GM23338 (cell line): ENCODE measurements around the gene TTBK2. TPM values are rescaled to one million over a fixed set of nuclear protein-coding genes. Genes with fewer than 3 reads are reported as not detected.

Experiments used
- ATAC-seq: fragments of 200-7000 bp; cut with Tn5 transposase; 3 replicates; pipeline ENCODE4 v1.9.1; 2020
- DNase-seq: peaks from one replicate; pipeline ENCODE4 v3.0.0-alpha.2; 2015; ENCODE audit warnings: low spot score
- H2AFZ ChIP-seq: fragments of 200-600 bp; sonication (generic); 2 replicates; pipeline ENCODE4 v1.8.0; 2016; ENCODE audit warnings: antibody characterized with exemption, mild to moderate bottlenecking, moderate library complexity
- H3F3A ChIP-seq: fragments of 200-600 bp; sonication (generic); replicated peaks from 2 replicates; pipeline ENCODE4 v1.8.0; 2017; ENCODE audit warnings: antibody characterized with exemption, mixed run types, low read depth
- H3K27ac ChIP-seq: fragments of 200-600 bp; sonication (generic); 2 replicates; pipeline ENCODE4 v1.6.1; 2016; ENCODE audit warnings: low read depth
- H3K27me3 ChIP-seq: fragments of 200-600 bp; sonication (generic); 2 replicates; pipeline ENCODE4 v1.8.0; 2016; ENCODE audit warnings: mild to moderate bottlenecking, mixed run types, moderate library complexity; ENCODE audit not compliant: insufficient read depth
- H3K36me3 ChIP-seq: fragments of 200-600 bp; sonication (generic); 2 replicates; pipeline ENCODE4 v1.8.0; 2016; ENCODE audit warnings: mild to moderate bottlenecking; ENCODE audit not compliant: insufficient read depth
- H3K4me1 ChIP-seq: fragments of 200-600 bp; sonication (generic); 2 replicates; pipeline ENCODE4 v1.8.0; 2016; ENCODE audit warnings: mild to moderate bottlenecking, moderate library complexity; ENCODE audit not compliant: insufficient read depth
- H3K4me2 ChIP-seq: fragments of 200-600 bp; sonication (generic); 2 replicates; pipeline ENCODE4 v1.7.1; 2017; ENCODE audit warnings: mixed run types
- H3K4me3 ChIP-seq: fragments of 200-600 bp; sonication (generic); 2 replicates; pipeline ENCODE4 v1.6.1; 2016; ENCODE audit warnings: mixed run types
- H3K79me2 ChIP-seq: fragments of 200-600 bp; sonication (generic); replicated peaks from 2 replicates; pipeline ENCODE4 v1.8.0; 2017; ENCODE audit warnings: mild to moderate bottlenecking; ENCODE audit not compliant: insufficient read depth
- H3K9me2 ChIP-seq: fragments of 200-600 bp; sonication (generic); 2 replicates; pipeline ENCODE4 v1.8.0; 2017; ENCODE audit not compliant: insufficient read depth
- H4K20me1 ChIP-seq: fragments of 200-600 bp; sonication (generic); replicated peaks from 2 replicates; pipeline ENCODE4 v1.8.0; 2017; ENCODE audit warnings: mild to moderate bottlenecking; ENCODE audit not compliant: insufficient read depth
- H3K27ac Mint-ChIP-seq: 2 replicates; pipeline ENCODE4 v1.8.0; 2020; ENCODE audit warnings: inconsistent platforms, mild to moderate bottlenecking, moderate library complexity, mixed read lengths
- H3K27me3 Mint-ChIP-seq: 3 replicates; pipeline ENCODE4 v1.8.0; 2022; ENCODE audit warnings: low read depth, mild to moderate bottlenecking, moderate library complexity, mixed read lengths, inconsistent platforms; ENCODE audit not compliant: insufficient read depth, poor library complexity
- H3K36me3 Mint-ChIP-seq: 3 replicates; pipeline ENCODE4 v1.8.0; 2021; ENCODE audit warnings: low read depth, mild to moderate bottlenecking, inconsistent platforms, moderate library complexity, mixed read lengths
- H3K4me1 Mint-ChIP-seq: 3 replicates; pipeline ENCODE4 v1.8.0; 2020; ENCODE audit warnings: mild to moderate bottlenecking, inconsistent platforms, mixed read lengths
- H3K4me3 Mint-ChIP-seq: 3 replicates; pipeline ENCODE4 v1.8.0; 2021; ENCODE audit warnings: moderate library complexity, mild to moderate bottlenecking, inconsistent platforms, mixed read lengths
- H3K9me3 Mint-ChIP-seq: 3 replicates; pipeline ENCODE4 v1.8.0; 2020; ENCODE audit warnings: moderate library complexity, mild to moderate bottlenecking, inconsistent platforms, mixed read lengths
- ETS1 ChIP-seq: IDR thresholded peaks from 2 replicates; pipeline ENCODE4 v1.6.1; 2016; ENCODE audit warnings: antibody characterized with exemption
- EZH2 ChIP-seq: fragments of 200-600 bp; sonication (generic); IDR thresholded peaks from one replicate; pipeline ENCODE4 v1.8.0; 2017; ENCODE audit warnings: antibody characterized with exemption, mild to moderate bottlenecking, low read depth; ENCODE audit not compliant: unreplicated experiment
- EZH2phosphoT487 ChIP-seq: fragments of 200-600 bp; sonication (generic); IDR thresholded peaks from one replicate; pipeline ENCODE4 v1.8.1; 2018; ENCODE audit warnings: antibody characterized with exemption; ENCODE audit not compliant: unreplicated experiment
- JUNB ChIP-seq: IDR thresholded peaks from one replicate; pipeline ENCODE4 v1.6.1; 2016; ENCODE audit warnings: antibody characterized with exemption; ENCODE audit not compliant: unreplicated experiment
- NANOG ChIP-seq: IDR thresholded peaks from 2 replicates; pipeline ENCODE4 v1.6.1; 2016; ENCODE audit warnings: antibody characterized with exemption, borderline replicate concordance
- POLR2AphosphoS5 ChIP-seq: IDR thresholded peaks from 2 replicates; pipeline ENCODE4 v1.6.1; 2016; ENCODE audit warnings: antibody characterized with exemption, low read depth
- STAT1 ChIP-seq: IDR thresholded peaks from one replicate; pipeline ENCODE4 v1.6.1; 2016; ENCODE audit warnings: antibody characterized with exemption; ENCODE audit not compliant: unreplicated experiment
- ZNF114 ChIP-seq: fragments of 250-450 bp; sonication (Bioruptor Pico); IDR thresholded peaks from 2 replicates; pipeline ENCODE4 v1.5.0; 2020; ENCODE audit warnings: mild to moderate bottlenecking, moderate library complexity
- ZNF331 ChIP-seq: fragments of 250-450 bp; sonication (Bioruptor Pico); IDR thresholded peaks from 2 replicates; pipeline ENCODE4 v1.5.0; 2020; ENCODE audit warnings: low read depth, mild to moderate bottlenecking, moderate library complexity
- ZNF462 ChIP-seq: fragments of 250-450 bp; sonication (Bioruptor Pico); IDR thresholded peaks from 2 replicates; pipeline ENCODE4 v1.5.0; 2020; ENCODE audit warnings: mild to moderate bottlenecking, moderate library complexity
- polyA plus RNA-seq: library from polyadenylated mRNA; unstranded; fragments of >200 nt; fragmentation: Nextera tagmentation; extraction: Ambion mirVana; gene quantifications from 2 replicates; pipeline ENCODE4 v1.2.1, GENCODE V29; 2016
- total RNA-seq: library from RNA; depleted of rRNA; stranded (reverse); fragments of >200 nt; shearing (Covaris generic); gene quantifications from 2 replicates; pipeline ENCODE4 v1.2.3, GENCODE V29; 2014
- TF ChIP-seq, protein P1 (sequence below), 2 experiments: fragments of 200-600 bp in 1 of 2; sonication (generic) in 1 of 2; conservative IDR thresholded peaks; 2 replicates each; pipeline versions ENCODE4 v1.5.1 to v1.6.1; 2016 to 2017; ENCODE audit warnings: antibody characterized with exemption in 2 of 2, low read depth in 2 of 2, mild to moderate bottlenecking in 2 of 2, moderate library complexity in 1 of 2

TTBK2 gene
- total and polyA plus RNA-seq, 2 experiments from 2014 or later, result 5.8 to 15.9 TPM

GRCh38 chr15:42716626-42717025, 204.0 kb downstream of the TTBK2 start (continued):
- no peak for TF ChIP-seq EZH2phosphoT487
- no peak for TF ChIP-seq ZNF114 (CRISPR knock-in tag)
- TF ChIP-seq, protein P1, sequence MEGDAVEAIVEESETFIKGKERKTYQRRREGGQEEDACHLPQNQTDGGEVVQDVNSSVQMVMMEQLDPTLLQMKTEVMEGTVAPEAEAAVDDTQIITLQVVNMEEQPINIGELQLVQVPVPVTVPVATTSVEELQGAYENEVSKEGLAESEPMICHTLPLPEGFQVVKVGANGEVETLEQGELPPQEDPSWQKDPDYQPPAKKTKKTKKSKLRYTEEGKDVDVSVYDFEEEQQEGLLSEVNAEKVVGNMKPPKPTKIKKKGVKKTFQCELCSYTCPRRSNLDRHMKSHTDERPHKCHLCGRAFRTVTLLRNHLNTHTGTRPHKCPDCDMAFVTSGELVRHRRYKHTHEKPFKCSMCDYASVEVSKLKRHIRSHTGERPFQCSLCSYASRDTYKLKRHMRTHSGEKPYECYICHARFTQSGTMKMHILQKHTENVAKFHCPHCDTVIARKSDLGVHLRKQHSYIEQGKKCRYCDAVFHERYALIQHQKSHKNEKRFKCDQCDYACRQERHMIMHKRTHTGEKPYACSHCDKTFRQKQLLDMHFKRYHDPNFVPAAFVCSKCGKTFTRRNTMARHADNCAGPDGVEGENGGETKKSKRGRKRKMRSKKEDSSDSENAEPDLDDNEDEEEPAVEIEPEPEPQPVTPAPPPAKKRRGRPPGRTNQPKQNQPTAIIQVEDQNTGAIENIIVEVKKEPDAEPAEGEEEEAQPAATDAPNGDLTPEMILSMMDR (conservative IDR thresholded peaks at IDR 0.05; ENCODE audit: low read depth in 2 of 2), result no peak
- TF ChIP-seq EZH2, result no peak
- no peak for TF ChIP-seq ZNF331

- Histone ChIP-seq H4K20me1 (no peaks in the 10 kb centered on the region), H3K79me2 (no peaks in the 10 kb centered on the region), H3K4me2 (no peak overlapping the region), H3K4me3 (no peak overlapping the region), H3F3A (no peaks in the 10 kb centered on the region), H3K36me3 (0 out of 2 replicates have a peak, but pooled peaks cover 4% of the 10 kb centered on the region), H3K27ac (no peak overlapping the region), H3K4me1 (no peaks in the 10 kb centered on the region), H3K9me2 (no peaks in the 10 kb centered on the region), H3K27me3 (no peaks in the 10 kb centered on the region), H2AFZ (no peak overlapping the region)
- Mint-ChIP-seq H3K4me1 (no peaks in the 10 kb centered on the region), H3K9me3 (no peaks in the 10 kb centered on the region), H3K27me3 (peaks cover 7% of the 10 kb centered on the region), H3K36me3 (peaks cover 6% of the 10 kb centered on the region; the same call in 2 of the 3 replicates), H3K4me3 (no peak overlapping the region), H3K27ac (no peak overlapping the region; the same call in 1 of the 2 replicates)
- DNase-seq (no peak), ATAC-seq (no peak)
- TF ChIP-seq STAT1, result no peak
- no peak for TF ChIP-seq POLR2AphosphoS5
- TF ChIP-seq ETS1, result no peak
- TF ChIP-seq JUNB, result no peak
- TF ChIP-seq ZNF331, result no peak
- no peak for TF ChIP-seq ZNF462
- TF ChIP-seq NANOG, result no peak
These were observed 204.5 kb downstream of the TTBK2 start for GRCh38 chr15:42716125-42716524.
